HepG2 (cell line): Measurements from ENCODE around the gene RRBP1. TPM values are rescaled to one million over a fixed set of nuclear protein-coding genes. Genes with fewer than 3 reads are reported as not detected.

ENCODE experiments used
- HNF4A ChIP-seq: sonication (generic); formaldehyde crosslinking; IDR thresholded peaks from 2 replicates; pipeline ENCODE4 v1.4.0; 2020; ENCODE audit warnings: missing genetic modification reagents
- LCORL ChIP-seq, 2 experiments: fragments of 450-650 bp in 1 of 2; sonication (generic) in 1 of 2; formaldehyde crosslinking in 1 of 2; IDR thresholded peaks; 2 replicates each; pipeline versions ENCODE4 v1.5.0 to v1.6.1; 2017 to 2020; ENCODE audit warnings: antibody characterized with exemption in 1 of 2, missing genetic modification reagents in 1 of 2
- MXD4 ChIP-seq: IDR thresholded peaks from 2 replicates; pipeline ENCODE4 v1.6.1; 2016; ENCODE audit warnings: mild to moderate bottlenecking, missing biosample characterization, missing genetic modification reagents
- MZF1 ChIP-seq: sonication (generic); formaldehyde crosslinking; IDR thresholded peaks from 2 replicates; pipeline ENCODE4 v1.8.1; 2023; ENCODE audit warnings: mild to moderate bottlenecking, missing genetic modification reagents, borderline replicate concordance
- SRSF9 ChIP-seq: fragments of 200-400 bp; formaldehyde crosslinking; IDR thresholded peaks from 2 replicates; pipeline ENCODE4 v1.6.1; 2018; ENCODE audit warnings: borderline replicate concordance, mild to moderate bottlenecking, low read depth, low read length; ENCODE audit not compliant: insufficient read depth, poor library complexity, severe bottlenecking
- ZFP1 ChIP-seq: IDR thresholded peaks from 2 replicates; pipeline ENCODE4 v1.6.1; 2016
- ZFP62 ChIP-seq: sonication (generic); formaldehyde crosslinking; IDR thresholded peaks from 2 replicates; pipeline ENCODE4 v1.4.0; 2020; ENCODE audit warnings: missing genetic modification reagents
- ZNF20 ChIP-seq: sonication (generic); formaldehyde crosslinking; IDR thresholded peaks from 2 replicates; pipeline ENCODE4 v1.4.0; 2020; ENCODE audit warnings: mild to moderate bottlenecking, moderate library complexity, missing genetic modification reagents
- ZNF263 ChIP-seq: sonication (generic); formaldehyde crosslinking; IDR thresholded peaks from 2 replicates; pipeline ENCODE4 v1.4.0; 2020; ENCODE audit warnings: missing genetic modification reagents
- ZNF670 ChIP-seq: sonication (generic); formaldehyde crosslinking; IDR thresholded peaks from 2 replicates; pipeline ENCODE4 v1.8.0; 2022; ENCODE audit warnings: mild to moderate bottlenecking, missing genetic modification reagents, borderline replicate concordance
- ZNF792 ChIP-seq: IDR thresholded peaks from 2 replicates; pipeline ENCODE4 v1.6.1; 2016
- polyA plus RNA-seq, 8 experiments: library from polyadenylated mRNA; depleted of rRNA in 3 of 8; stranded (reverse) in 7 of 8; unstranded in 1 of 8; fragments of >200 nt; fragmentation: Illumina TruSeq in 4 of 8; extraction: Trizol in 4 of 8; gene quantifications; 2 replicates each; pipeline versions ENCODE4 v1.2.1 to v1.2.3, GENCODE V29; 2011 to 2016; ENCODE audit warnings: low read depth in 4 of 8, missing spikeins in 1 of 8, mixed read lengths in 1 of 8; ENCODE audit not compliant: insufficient read depth in 1 of 8
- total RNA-seq, 5 experiments: library from RNA; depleted of rRNA; stranded (reverse); fragments of >200 nt; fragmentation: Illumina TruSeq; extraction: Trizol; gene quantifications; 2 replicates each; pipeline ENCODE4 v1.2.3, GENCODE V29; 2016; ENCODE audit warnings: low read depth in 1 of 5
- TF ChIP-seq, protein P1 (sequence below): IDR thresholded peaks from 2 replicates; pipeline ENCODE4 v1.6.1; 2016; ENCODE audit warnings: low read depth, missing genetic modification reagents, missing compliant biosample characterization
- TF ChIP-seq, protein P2 (sequence below), 2 experiments: sonication (generic) in 1 of 2; formaldehyde crosslinking in 1 of 2; IDR thresholded peaks; 2 replicates each; pipeline versions ENCODE4 v1.5.1 to v1.6.1; 2011 to 2020; ENCODE audit warnings: borderline replicate concordance in 1 of 2, low read depth in 1 of 2, low read length in 1 of 2, mild to moderate bottlenecking in 1 of 2, missing genetic modification reagents in 1 of 2, moderate library complexity in 1 of 2
- TF ChIP-seq, protein P3 (sequence below): sonication (generic); formaldehyde crosslinking; IDR thresholded peaks from 2 replicates; pipeline ENCODE4 v1.5.0; 2020; ENCODE audit warnings: missing genetic modification reagents
- TF ChIP-seq, protein P4 (sequence below): sonication (generic); formaldehyde crosslinking; conservative IDR thresholded peaks from 2 replicates; pipeline ENCODE4 v1.4.0; 2020; ENCODE audit warnings: mild to moderate bottlenecking, missing genetic modification reagents, moderate library complexity
- TF ChIP-seq, protein P5 (sequence below): sonication (generic); formaldehyde crosslinking; IDR thresholded peaks from 2 replicates; pipeline ENCODE4 v1.5.1; 2020; ENCODE audit warnings: missing genetic modification reagents, mild to moderate bottlenecking, borderline replicate concordance

The RRBP1 gene
- total and polyA plus RNA-seq, 2 of the 13 experiments (the other 11 are each of a cell fraction or from before 2014, with no cell fraction given) = 150 to 222 TPM

DNA sequence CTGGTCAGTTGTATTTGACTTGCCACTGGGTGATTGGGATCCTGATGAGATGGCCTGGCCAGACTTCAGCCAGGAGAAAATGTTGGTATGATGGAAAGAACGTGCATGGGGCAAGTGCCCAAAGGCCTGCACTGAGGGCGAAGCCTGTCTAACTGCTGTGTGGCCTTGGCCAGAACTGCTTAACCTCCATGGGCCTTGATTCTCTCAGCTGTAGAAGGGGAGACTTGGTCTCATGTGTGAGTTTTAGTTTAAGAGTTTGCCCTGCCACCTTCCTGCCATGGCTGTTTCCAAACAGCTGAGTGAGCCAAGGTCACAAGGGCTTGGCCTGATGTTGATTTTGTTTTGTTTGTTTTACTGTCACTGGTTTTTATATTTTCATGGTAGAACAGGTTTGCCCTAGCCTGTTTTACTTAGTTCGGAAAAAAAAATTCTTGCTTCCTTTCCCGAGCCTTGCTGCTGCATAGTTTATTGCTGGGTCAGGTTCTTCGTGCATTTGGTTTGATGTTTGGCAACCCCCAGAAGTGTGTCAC lies 76.8 kb downstream of the RRBP1 start (continued):
- TF ChIP-seq, protein P1, sequence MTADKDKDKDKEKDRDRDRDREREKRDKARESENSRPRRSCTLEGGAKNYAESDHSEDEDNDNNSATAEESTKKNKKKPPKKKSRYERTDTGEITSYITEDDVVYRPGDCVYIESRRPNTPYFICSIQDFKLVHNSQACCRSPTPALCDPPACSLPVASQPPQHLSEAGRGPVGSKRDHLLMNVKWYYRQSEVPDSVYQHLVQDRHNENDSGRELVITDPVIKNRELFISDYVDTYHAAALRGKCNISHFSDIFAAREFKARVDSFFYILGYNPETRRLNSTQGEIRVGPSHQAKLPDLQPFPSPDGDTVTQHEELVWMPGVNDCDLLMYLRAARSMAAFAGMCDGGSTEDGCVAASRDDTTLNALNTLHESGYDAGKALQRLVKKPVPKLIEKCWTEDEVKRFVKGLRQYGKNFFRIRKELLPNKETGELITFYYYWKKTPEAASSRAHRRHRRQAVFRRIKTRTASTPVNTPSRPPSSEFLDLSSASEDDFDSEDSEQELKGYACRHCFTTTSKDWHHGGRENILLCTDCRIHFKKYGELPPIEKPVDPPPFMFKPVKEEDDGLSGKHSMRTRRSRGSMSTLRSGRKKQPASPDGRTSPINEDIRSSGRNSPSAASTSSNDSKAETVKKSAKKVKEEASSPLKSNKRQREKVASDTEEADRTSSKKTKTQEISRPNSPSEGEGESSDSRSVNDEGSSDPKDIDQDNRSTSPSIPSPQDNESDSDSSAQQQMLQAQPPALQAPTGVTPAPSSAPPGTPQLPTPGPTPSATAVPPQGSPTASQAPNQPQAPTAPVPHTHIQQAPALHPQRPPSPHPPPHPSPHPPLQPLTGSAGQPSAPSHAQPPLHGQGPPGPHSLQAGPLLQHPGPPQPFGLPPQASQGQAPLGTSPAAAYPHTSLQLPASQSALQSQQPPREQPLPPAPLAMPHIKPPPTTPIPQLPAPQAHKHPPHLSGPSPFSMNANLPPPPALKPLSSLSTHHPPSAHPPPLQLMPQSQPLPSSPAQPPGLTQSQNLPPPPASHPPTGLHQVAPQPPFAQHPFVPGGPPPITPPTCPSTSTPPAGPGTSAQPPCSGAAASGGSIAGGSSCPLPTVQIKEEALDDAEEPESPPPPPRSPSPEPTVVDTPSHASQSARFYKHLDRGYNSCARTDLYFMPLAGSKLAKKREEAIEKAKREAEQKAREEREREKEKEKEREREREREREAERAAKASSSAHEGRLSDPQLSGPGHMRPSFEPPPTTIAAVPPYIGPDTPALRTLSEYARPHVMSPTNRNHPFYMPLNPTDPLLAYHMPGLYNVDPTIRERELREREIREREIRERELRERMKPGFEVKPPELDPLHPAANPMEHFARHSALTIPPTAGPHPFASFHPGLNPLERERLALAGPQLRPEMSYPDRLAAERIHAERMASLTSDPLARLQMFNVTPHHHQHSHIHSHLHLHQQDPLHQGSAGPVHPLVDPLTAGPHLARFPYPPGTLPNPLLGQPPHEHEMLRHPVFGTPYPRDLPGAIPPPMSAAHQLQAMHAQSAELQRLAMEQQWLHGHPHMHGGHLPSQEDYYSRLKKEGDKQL (CRISPR knock-in tag) = no peak
- TF ChIP-seq SRSF9 (no peak), MZF1 (CRISPR knock-in tag) (no peak), ZFP1 (CRISPR knock-in tag) (peak; percentile 93), ZNF670 (CRISPR knock-in tag) (peak; percentile 49; the same call in 1 of the 2 replicates), ZNF20 (no peak), HNF4A (peak; percentile 59; the same call in 1 of the 2 replicates), ZNF263 (CRISPR knock-in tag) (no peak), ZFP62 (CRISPR knock-in tag) (no peak), ZNF792 (CRISPR knock-in tag) (no peak), LCORL (IDR thresholded peaks at IDR 0.05) (no peak), LCORL (CRISPR knock-in tag; IDR thresholded peaks at IDR 0.05) (peak; percentile 85), MXD4 (CRISPR knock-in tag) (no peak)
- TF ChIP-seq, protein P2, sequence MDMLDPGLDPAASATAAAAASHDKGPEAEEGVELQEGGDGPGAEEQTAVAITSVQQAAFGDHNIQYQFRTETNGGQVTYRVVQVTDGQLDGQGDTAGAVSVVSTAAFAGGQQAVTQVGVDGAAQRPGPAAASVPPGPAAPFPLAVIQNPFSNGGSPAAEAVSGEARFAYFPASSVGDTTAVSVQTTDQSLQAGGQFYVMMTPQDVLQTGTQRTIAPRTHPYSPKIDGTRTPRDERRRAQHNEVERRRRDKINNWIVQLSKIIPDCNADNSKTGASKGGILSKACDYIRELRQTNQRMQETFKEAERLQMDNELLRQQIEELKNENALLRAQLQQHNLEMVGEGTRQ (IDR thresholded peaks at IDR 0.05; ENCODE audit: low read depth, low read length) = peak; percentile 21; the same call in 1 of the 2 replicates
- TF ChIP-seq, protein P2 (CRISPR knock-in tag; IDR thresholded peaks at IDR 0.05; ENCODE audit: borderline replicate concordance) = no peak
- TF ChIP-seq, protein P3, sequence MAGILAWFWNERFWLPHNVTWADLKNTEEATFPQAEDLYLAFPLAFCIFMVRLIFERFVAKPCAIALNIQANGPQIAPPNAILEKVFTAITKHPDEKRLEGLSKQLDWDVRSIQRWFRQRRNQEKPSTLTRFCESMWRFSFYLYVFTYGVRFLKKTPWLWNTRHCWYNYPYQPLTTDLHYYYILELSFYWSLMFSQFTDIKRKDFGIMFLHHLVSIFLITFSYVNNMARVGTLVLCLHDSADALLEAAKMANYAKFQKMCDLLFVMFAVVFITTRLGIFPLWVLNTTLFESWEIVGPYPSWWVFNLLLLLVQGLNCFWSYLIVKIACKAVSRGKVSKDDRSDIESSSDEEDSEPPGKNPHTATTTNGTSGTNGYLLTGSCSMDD (CRISPR knock-in tag) = no peak
- TF ChIP-seq, protein P4, sequence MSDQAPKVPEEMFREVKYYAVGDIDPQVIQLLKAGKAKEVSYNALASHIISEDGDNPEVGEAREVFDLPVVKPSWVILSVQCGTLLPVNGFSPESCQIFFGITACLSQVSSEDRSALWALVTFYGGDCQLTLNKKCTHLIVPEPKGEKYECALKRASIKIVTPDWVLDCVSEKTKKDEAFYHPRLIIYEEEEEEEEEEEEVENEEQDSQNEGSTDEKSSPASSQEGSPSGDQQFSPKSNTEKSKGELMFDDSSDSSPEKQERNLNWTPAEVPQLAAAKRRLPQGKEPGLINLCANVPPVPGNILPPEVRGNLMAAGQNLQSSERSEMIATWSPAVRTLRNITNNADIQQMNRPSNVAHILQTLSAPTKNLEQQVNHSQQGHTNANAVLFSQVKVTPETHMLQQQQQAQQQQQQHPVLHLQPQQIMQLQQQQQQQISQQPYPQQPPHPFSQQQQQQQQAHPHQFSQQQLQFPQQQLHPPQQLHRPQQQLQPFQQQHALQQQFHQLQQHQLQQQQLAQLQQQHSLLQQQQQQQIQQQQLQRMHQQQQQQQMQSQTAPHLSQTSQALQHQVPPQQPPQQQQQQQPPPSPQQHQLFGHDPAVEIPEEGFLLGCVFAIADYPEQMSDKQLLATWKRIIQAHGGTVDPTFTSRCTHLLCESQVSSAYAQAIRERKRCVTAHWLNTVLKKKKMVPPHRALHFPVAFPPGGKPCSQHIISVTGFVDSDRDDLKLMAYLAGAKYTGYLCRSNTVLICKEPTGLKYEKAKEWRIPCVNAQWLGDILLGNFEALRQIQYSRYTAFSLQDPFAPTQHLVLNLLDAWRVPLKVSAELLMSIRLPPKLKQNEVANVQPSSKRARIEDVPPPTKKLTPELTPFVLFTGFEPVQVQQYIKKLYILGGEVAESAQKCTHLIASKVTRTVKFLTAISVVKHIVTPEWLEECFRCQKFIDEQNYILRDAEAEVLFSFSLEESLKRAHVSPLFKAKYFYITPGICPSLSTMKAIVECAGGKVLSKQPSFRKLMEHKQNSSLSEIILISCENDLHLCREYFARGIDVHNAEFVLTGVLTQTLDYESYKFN (CRISPR knock-in tag) = peak; percentile 83
- TF ChIP-seq, protein P5, sequence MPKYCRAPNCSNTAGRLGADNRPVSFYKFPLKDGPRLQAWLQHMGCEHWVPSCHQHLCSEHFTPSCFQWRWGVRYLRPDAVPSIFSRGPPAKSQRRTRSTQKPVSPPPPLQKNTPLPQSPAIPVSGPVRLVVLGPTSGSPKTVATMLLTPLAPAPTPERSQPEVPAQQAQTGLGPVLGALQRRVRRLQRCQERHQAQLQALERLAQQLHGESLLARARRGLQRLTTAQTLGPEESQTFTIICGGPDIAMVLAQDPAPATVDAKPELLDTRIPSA (CRISPR knock-in tag) = no peak
